Upper lobe of left lung (tissue), 6 donors: ENCODE results near the gene PXDN. TPM values are rescaled to one million over a fixed set of nuclear protein-coding genes. Genes with fewer than 3 reads are reported as not detected.

Experiments used
- ATAC-seq, 2 donors: fragments of 200-7000 bp; cut with Tn5 transposase; one replicate each; pipeline ENCODE4 v1.9.1; 2022; ENCODE audit warnings: mild to moderate bottlenecking in 2 of 2, moderate library complexity in 2 of 2; ENCODE audit not compliant: low FRiP score in 2 of 2
- DNase-seq, 2 donors: peaks; one replicate each; pipeline ENCODE4 v3.0.0-alpha.2; 2019 to 2020
- H3K27ac ChIP-seq, 4 donors: fragments of 200-600 bp; sonication (generic); one replicate each; pipeline ENCODE4 v1.5.1; 2016 to 2019
- H3K27me3 ChIP-seq, 4 donors: fragments of 200-600 bp; sonication (generic); one replicate each; pipeline ENCODE4 v1.5.1; 2017 to 2019
- H3K36me3 ChIP-seq, 4 donors: fragments of 200-600 bp; sonication (generic); one replicate each; pipeline ENCODE4 v1.5.1; 2016 to 2019
- H3K4me1 ChIP-seq, 4 donors: fragments of 200-600 bp; sonication (generic); one replicate each; pipeline ENCODE4 v1.5.1; 2018 to 2019
- H3K4me3 ChIP-seq, 4 donors: fragments of 200-600 bp; sonication (generic); one replicate each; pipeline ENCODE4 v1.5.1; 2017 to 2019; ENCODE audit warnings: mild to moderate bottlenecking in 2 of 4, moderate library complexity in 1 of 4
- H3K9me3 ChIP-seq, 4 donors: fragments of 200-600 bp; sonication (generic); one replicate each; pipeline ENCODE4 v1.5.1; 2018 to 2019
- CTCF ChIP-seq, 6 experiments: fragments of 450-650 bp in 4 of 6; fragments of 200-600 bp in 2 of 6; sonication (generic) in 2 of 6; IDR thresholded peaks; one replicate each; pipeline ENCODE4 v1.5.1; 2016 to 2019; ENCODE audit warnings: antibody characterized with exemption in 6 of 6
- EP300 ChIP-seq, 4 donors: sonication (generic); formaldehyde crosslinking; IDR thresholded peaks; one replicate each; pipeline ENCODE4 v1.5.1; 2017; ENCODE audit warnings: antibody characterized with exemption in 4 of 4, control low read depth in 2 of 4
- POLR2A ChIP-seq, 4 donors: fragments of 450-650 bp; IDR thresholded peaks; one replicate each; pipeline ENCODE4 v1.5.1; 2016 to 2017; ENCODE audit warnings: antibody characterized with exemption in 4 of 4, mild to moderate bottlenecking in 2 of 4
- POLR2AphosphoS5 ChIP-seq, 2 donors: sonication (generic); formaldehyde crosslinking; IDR thresholded peaks; one replicate each; pipeline ENCODE4 v1.5.1; 2017; ENCODE audit warnings: antibody characterized with exemption in 2 of 2
- WGBS, 2 donors: methylation state at CpG; one replicate each; pipeline ENCODE4 v1.1.5; 2017 to 2018; 5-methylcytosine and 5-hydroxymethylcytosine counted together
- total RNA-seq, 6 donors: library from RNA; depleted of rRNA in 4 of 6; stranded (reverse); fragments of >200 nt in 4 of 6; gene quantifications; one replicate each; pipeline versions ENCODE4 v1.1.0 to v1.2.1, GENCODE V29; 2016 to 2021
- donor health status: DM: no; HTN: no; CAD: no; lungs with moderate emphysema.
- donor health status: DM: no; HTN: yes; CAD: no; lungs with severe emphysema.

The PXDN gene
- total RNA-seq, 6 donors from 2014 or later: 20.8 to 65.6 (median 38.5) TPM

GRCh38 chr2:1771626-1772280 is 27.4 kb upstream of the PXDN start:
- Histone ChIP-seq H3K36me3 (no peaks in the 10 kb centered on the region), H3K4me3 (no peak overlapping the region), H3K27ac (no peak overlapping the region), H3K27me3 (no peaks in the 10 kb centered on the region), H3K4me1 (peaks cover 0 to 3% (median 0%) of the 10 kb centered on the region in 4 donors), H3K9me3 (no peaks in the 10 kb centered on the region)
- WGBS, 2 donors: 55 to 70% methylated on average over 2 to 3 of the region's 3 CpGs
- peak in 1 of 2 donors; percentile 64 for ATAC-seq
- DNase-seq: no peak
- no peak for TF ChIP-seq EP300 (IDR thresholded peaks at IDR 0.05)
- TF ChIP-seq POLR2A (IDR thresholded peaks at IDR 0.05): no peak
- no peak for TF ChIP-seq POLR2AphosphoS5 (IDR thresholded peaks at IDR 0.05)
- no peak for TF ChIP-seq CTCF (IDR thresholded peaks at IDR 0.05)

- H3K4me3 ChIP-seq: no peak overlapping the region
- TF ChIP-seq CTCF (IDR thresholded peaks at IDR 0.05) (no peak), EP300 (IDR thresholded peaks at IDR 0.05) (no peak), POLR2A (IDR thresholded peaks at IDR 0.05) (no peak), POLR2AphosphoS5 (IDR thresholded peaks at IDR 0.05) (no peak)
- ATAC-seq (no peak), DNase-seq (no peak)
- H3K36me3 ChIP-seq: no peaks in the 10 kb centered on the region
- H3K4me1 ChIP-seq: peaks cover 0 to 3% (median 0%) of the 10 kb centered on the region in 4 donors
- no peaks in the 10 kb centered on the region for H3K27me3 ChIP-seq
- H3K9me3 ChIP-seq: no peaks in the 10 kb centered on the region
- no peak overlapping the region for H3K27ac ChIP-seq
- 87 to 94% methylated on average over 13 to 23 of the region's 23 CpGs for WGBS, 2 donors
Measured at GRCh38 chr2:1770566-1771380, 26.5 kb upstream of the PXDN start.

- H3K4me3 ChIP-seq: no peak overlapping the region
- no peak overlapping the region for H3K27ac ChIP-seq
- DNase-seq (peak in 1 of 2 donors; percentile 71), ATAC-seq (peak; percentile 44 to 53)
- TF ChIP-seq CTCF (IDR thresholded peaks at IDR 0.05) (peak; percentile 56 to 79 (median 65)), EP300 (IDR thresholded peaks at IDR 0.05) (no peak)
- no peaks in the 10 kb centered on the region for H3K27me3 ChIP-seq
- H3K4me1 ChIP-seq: peaks cover 0 to 3% (median 0%) of the 10 kb centered on the region in 4 donors
- 56 to 65% methylated on average over 9 to 13 of the region's 13 CpGs for WGBS, 2 donors
- H3K9me3 ChIP-seq: no peaks in the 10 kb centered on the region
- H3K36me3 ChIP-seq: no peaks in the 10 kb centered on the region
Measured at GRCh38 chr2:1769703-1770422, 25.5 kb upstream of the PXDN start.

GRCh38 chr2:1767939-1768691 is 23.8 kb upstream of the PXDN start:
- H3K27ac ChIP-seq: no peak overlapping the region
- DNase-seq: no peak
- ATAC-seq: no peak
- no peaks in the 10 kb centered on the region for H3K36me3 ChIP-seq
- H3K9me3 ChIP-seq: no peaks in the 10 kb centered on the region
- 95 to 96% methylated on average over 22 to 23 of the region's 23 CpGs for WGBS, 2 donors
- H3K27me3 ChIP-seq: no peaks in the 10 kb centered on the region
- peaks cover 0 to 2% (median 0%) of the 10 kb centered on the region in 4 donors for H3K4me1 ChIP-seq
- no peak overlapping the region for H3K4me3 ChIP-seq
- no peak for TF ChIP-seq POLR2AphosphoS5 (IDR thresholded peaks at IDR 0.05)
- no peak for TF ChIP-seq POLR2A (IDR thresholded peaks at IDR 0.05)
- TF ChIP-seq EP300 (IDR thresholded peaks at IDR 0.05): no peak
